ENCODE measurements around the gene RAD51B. TPM values are rescaled to one million over a fixed set of nuclear protein-coding genes. Genes with fewer than 3 reads are reported as not detected.

Gene RAD51B
- total RNA-seq, 4 donors from 2014 or later: 12.6 to 26.4 (median 16.7) TPM

DNA sequence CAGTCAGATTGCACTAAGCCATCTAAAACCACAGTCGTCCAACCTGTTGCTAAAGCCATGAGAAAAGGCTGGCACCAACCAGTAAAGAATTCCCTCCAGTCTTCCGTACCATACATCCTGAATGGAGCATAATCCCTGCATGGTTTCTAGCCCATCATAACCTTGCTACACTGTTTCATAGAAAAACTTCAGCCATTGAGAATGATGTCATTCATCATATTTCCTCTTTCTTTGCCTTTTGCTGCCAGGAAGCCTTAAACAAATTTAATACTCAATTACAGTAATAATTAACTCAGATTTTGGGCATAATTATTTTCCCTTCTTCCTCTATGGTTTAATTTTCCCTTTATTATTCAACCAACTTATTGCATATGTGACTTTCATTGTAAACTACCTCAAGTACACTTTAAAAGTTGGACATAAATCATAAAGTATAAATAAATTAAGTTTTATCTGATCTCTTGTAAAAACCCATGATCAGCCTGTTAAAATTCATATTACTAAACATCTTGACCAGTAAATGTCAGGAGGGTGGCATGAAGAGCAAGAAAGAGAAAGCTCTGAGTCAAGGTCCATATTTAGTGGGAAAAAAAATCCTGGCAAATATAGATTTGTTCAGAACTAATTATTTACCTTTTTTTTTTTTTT lies 708.6 kb downstream of the RAD51B start:
- peak overlapping the region in 2 of 4 donors; percentile 65 to 83 for H3K27ac ChIP-seq
- H3K4me1 ChIP-seq: peaks cover 0 to 39% (median 25%) of the 10 kb centered on the region in 4 donors

DNA sequence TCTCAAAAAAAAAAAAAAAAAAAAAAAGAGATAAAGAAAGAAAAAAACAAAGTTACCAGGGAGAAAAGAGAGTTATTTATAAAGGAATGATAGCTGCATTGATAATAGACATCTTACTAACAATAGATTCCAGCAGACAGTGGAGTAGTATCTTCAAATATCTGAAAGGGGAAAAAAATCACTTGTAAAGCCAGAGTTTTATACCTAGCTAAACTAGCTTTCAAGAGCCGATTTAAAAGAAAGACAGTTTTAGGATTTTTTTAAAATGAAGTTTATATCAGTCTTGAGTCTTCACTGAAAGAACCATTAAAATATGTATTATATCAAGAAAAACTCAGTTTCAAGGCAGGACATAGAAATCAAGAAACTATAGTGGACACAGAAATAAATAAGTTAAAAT lies 710.9 kb downstream of the RAD51B start:
- no peak for TF ChIP-seq CTCF (IDR thresholded peaks at IDR 0.05)
- no peak for TF ChIP-seq POLR2A (IDR thresholded peaks at IDR 0.05)
- no peak for TF ChIP-seq EP300 (IDR thresholded peaks at IDR 0.05)
- Histone ChIP-seq H3K27ac (no peak overlapping the region), H3K4me3 (no peak overlapping the region), H3K27me3 (no peaks in the 10 kb centered on the region), H3K9me3 (peaks cover 0 to 22% (median 5%) of the 10 kb centered on the region in 4 donors), H3K36me3 (no peaks in the 10 kb centered on the region), H3K4me1 (peaks cover 0 to 23% (median 14%) of the 10 kb centered on the region in 4 donors)
- no peak for DNase-seq (ENCODE audit: low spot score in 2 of 2)
- WGBS, 2 donors: 52 to 100% methylated on average over 1 of the region's 1 CpG

More for the DNA sequence above, 708.6 kb downstream of the RAD51B start:
- Histone ChIP-seq H3K9me3 (peaks cover 0 to 22% (median 5%) of the 10 kb centered on the region in 4 donors), H3K27me3 (no peaks in the 10 kb centered on the region), H3K36me3 (no peaks in the 10 kb centered on the region), H3K4me3 (no peak overlapping the region)
- 88 to 90% methylated on average over 2 of the region's 2 CpGs for WGBS, 2 donors
- DNase-seq (ENCODE audit: low spot score in 2 of 2): no peak
- TF ChIP-seq EP300 (IDR thresholded peaks at IDR 0.05) (no peak), CTCF (IDR thresholded peaks at IDR 0.05) (no peak), POLR2A (IDR thresholded peaks at IDR 0.05) (no peak)

GRCh38 chr14:68532496-68532895 lies 712.9 kb downstream of the RAD51B start:
- DNase-seq (ENCODE audit: low spot score in 2 of 2): no peak
- no peak overlapping the region for H3K4me3 ChIP-seq
- H3K27ac ChIP-seq: no peak overlapping the region
- H3K36me3 ChIP-seq: no peaks in the 10 kb centered on the region
- H3K9me3 ChIP-seq: peaks cover 0 to 22% (median 5%) of the 10 kb centered on the region in 4 donors
- TF ChIP-seq EP300 (IDR thresholded peaks at IDR 0.05): no peak
- no peak for TF ChIP-seq POLR2A (IDR thresholded peaks at IDR 0.05)
- no peak for TF ChIP-seq CTCF (IDR thresholded peaks at IDR 0.05)
- H3K27me3 ChIP-seq: no peaks in the 10 kb centered on the region
- peaks cover 0 to 12% (median 5%) of the 10 kb centered on the region in 4 donors for H3K4me1 ChIP-seq

DNA sequence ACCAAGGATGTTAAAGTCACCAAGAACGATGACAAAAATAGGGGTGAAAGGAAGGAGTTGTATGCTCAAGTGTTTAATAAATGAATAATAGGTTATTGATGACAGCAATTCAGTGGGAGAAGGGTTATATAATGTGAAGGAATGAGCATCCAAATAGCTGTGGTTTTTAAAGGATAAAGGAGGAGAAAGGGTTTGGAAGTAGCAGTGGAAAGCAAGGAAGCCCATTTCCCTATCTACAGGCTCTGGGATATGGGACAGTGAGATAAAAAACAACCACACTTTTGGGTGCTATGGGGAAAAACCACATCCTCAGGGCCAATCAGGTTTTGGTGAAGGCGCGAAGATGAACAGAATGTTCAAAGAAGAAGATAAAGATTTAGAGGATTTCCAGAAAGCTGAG lies 714.7 kb downstream of the RAD51B start:
- 92 to 96% methylated on average over 3 of the region's 3 CpGs for WGBS, 2 donors
- Histone ChIP-seq H3K9me3 (peaks cover 0 to 22% (median 5%) of the 10 kb centered on the region in 4 donors), H3K27ac (no peak overlapping the region), H3K4me3 (no peak overlapping the region), H3K36me3 (no peaks in the 10 kb centered on the region), H3K27me3 (no peaks in the 10 kb centered on the region), H3K4me1 (peaks cover 0 to 18% (median 7%) of the 10 kb centered on the region in 4 donors)
- no peak for DNase-seq (ENCODE audit: low spot score in 2 of 2)
- TF ChIP-seq EP300 (IDR thresholded peaks at IDR 0.05) (no peak), POLR2A (IDR thresholded peaks at IDR 0.05) (no peak), CTCF (IDR thresholded peaks at IDR 0.05) (no peak)

DNA sequence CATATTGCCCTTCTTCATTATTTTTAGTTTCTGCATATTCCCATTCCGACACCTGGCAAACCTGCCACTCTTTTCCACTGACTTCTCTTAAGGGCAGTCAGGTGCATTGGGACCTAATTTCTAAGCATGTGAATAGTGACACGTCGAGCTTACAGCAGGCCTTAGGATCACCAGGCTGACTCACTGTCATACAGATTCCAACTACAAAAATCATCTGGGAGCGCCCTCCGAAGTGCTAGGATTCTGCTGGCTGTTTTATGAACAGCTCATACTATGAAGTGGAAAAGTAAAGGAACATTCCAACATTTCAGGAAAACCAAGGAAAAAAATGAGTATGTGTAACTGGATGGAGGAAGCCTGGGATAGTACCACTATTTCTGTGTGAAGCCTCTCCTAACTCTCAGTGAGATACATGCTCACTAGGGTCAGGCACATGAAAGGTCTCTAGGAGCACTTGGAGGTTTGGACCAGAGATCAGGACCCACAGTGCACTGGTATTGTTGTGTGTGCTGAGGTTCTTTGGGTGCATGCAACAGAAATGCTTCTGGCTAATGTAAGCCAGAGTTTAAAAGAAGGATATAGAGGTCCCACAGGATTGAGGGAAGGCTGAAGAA lies 715.9 kb downstream of the RAD51B start:
- Histone ChIP-seq H3K4me3 (no peak overlapping the region), H3K36me3 (no peaks in the 10 kb centered on the region), H3K27me3 (no peaks in the 10 kb centered on the region), H3K27ac (no peak overlapping the region), H3K9me3 (peaks cover 0 to 13% (median 4%) of the 10 kb centered on the region in 4 donors), H3K4me1 (peaks cover 0 to 30% (median 12%) of the 10 kb centered on the region in 4 donors)
- no peak for TF ChIP-seq POLR2A (IDR thresholded peaks at IDR 0.05)
- TF ChIP-seq CTCF (IDR thresholded peaks at IDR 0.05): no peak
- no peak for TF ChIP-seq EP300 (IDR thresholded peaks at IDR 0.05)
- DNase-seq (ENCODE audit: low spot score in 2 of 2): no peak
- WGBS, 2 donors: 77 to 89% methylated on average over 5 of the region's 5 CpGs

All from tibial nerve (tissue), 4 donors.